B cell (primary cell): ENCODE results near the gene SLC2A5.

Source experiments
- CTCF ChIP-seq: fragments of 200-600 bp; IDR thresholded peaks from one replicate; pipeline ENCODE4 v1.8.0; 2022; ENCODE audit warnings: antibody characterized with exemption, mild to moderate bottlenecking
- EZH2 ChIP-seq: IDR thresholded peaks from 2 replicates; pipeline ENCODE4 v1.6.1; 2012; ENCODE audit warnings: borderline replicate concordance, low read depth, mild to moderate bottlenecking, moderate library complexity, low read length; ENCODE audit not compliant: insufficient read depth, poor library complexity, severe bottlenecking

GRCh38 chr1:8992936-8993687 lies 76.3 kb downstream of the SLC2A5 start:
- no peak for TF ChIP-seq CTCF
- no peak for TF ChIP-seq EZH2
